ENCODE data around the gene PTPRR. TPM values are rescaled to one million over a fixed set of nuclear protein-coding genes. Genes with fewer than 3 reads are reported as not detected.

PTPRR gene
- total and polyA plus RNA-seq, 2 of the 13 experiments (the other 11 are each of a cell fraction or from before 2014, with no cell fraction given), result not detected

- no peak for TF ChIP-seq ZFX (CRISPR knock-in tag; IDR thresholded peaks at IDR 0.05; ENCODE audit: low read depth)
- no peak for TF ChIP-seq FOXK1 (CRISPR knock-in tag; IDR thresholded peaks at IDR 0.05; ENCODE audit: borderline replicate concordance, low read depth)
- no peak for TF ChIP-seq ZNF292 (CRISPR knock-in tag; IDR thresholded peaks at IDR 0.05; ENCODE audit: borderline replicate concordance, low read depth)
- TF ChIP-seq, protein P1, sequence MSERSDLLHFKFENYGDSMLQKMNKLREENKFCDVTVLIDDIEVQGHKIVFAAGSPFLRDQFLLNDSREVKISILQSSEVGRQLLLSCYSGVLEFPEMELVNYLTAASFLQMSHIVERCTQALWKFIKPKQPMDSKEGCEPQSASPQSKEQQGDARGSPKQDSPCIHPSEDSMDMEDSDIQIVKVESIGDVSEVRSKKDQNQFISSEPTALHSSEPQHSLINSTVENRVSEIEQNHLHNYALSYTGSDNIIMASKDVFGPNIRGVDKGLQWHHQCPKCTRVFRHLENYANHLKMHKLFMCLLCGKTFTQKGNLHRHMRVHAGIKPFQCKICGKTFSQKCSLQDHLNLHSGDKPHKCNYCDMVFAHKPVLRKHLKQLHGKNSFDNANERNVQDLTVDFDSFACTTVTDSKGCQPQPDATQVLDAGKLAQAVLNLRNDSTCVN (CRISPR knock-in tag; IDR thresholded peaks at IDR 0.05; ENCODE audit: borderline replicate concordance), result no peak
- TF ChIP-seq SALL2 (CRISPR knock-in tag; IDR thresholded peaks at IDR 0.05), result no peak
- no peak for TF ChIP-seq TBP (CRISPR knock-in tag; IDR thresholded peaks at IDR 0.05)
- TF ChIP-seq STAG1 (CRISPR knock-in tag; IDR thresholded peaks at IDR 0.05), result no peak
These were observed 276.6 kb downstream of the PTPRR start (continued) for GRCh38 chr12:70643939-70644338.

GRCh38 chr12:70641691-70642090 lies 278.8 kb downstream of the PTPRR start:
- no peak overlapping the region for H3K4me3 ChIP-seq (replicated peaks in 1 of 3; ENCODE audit: insufficient read depth in 1 of 3, low read depth in 2 of 3, low read length in 3 of 3)
- H3K9me3 ChIP-seq (ENCODE audit: low read length), result no peaks in the 10 kb centered on the region
- no TSS peak for BruUV-seq (replicated peaks)
- intact Hi-C loops (cut with micrococcal nuclease; ENCODE audit: unreplicated experiment), result no loop called here
- ATAC-seq, result no peak
- in situ Hi-C loops (cut with HindIII; ENCODE audit: extremely low pct_ligation_motif_present, low pct_unique_long_range_greater_than_20kb), result no loop called here
- TF ChIP-seq KMT2B (CRISPR knock-in tag; IDR thresholded peaks at IDR 0.05) (no peak), ZBTB20 (CRISPR knock-in tag; IDR thresholded peaks at IDR 0.05; ENCODE audit: borderline replicate concordance, low read depth) (no peak), MXD1 (CRISPR knock-in tag; IDR thresholded peaks at IDR 0.05) (no peak)
- TF ChIP-seq, protein P2, sequence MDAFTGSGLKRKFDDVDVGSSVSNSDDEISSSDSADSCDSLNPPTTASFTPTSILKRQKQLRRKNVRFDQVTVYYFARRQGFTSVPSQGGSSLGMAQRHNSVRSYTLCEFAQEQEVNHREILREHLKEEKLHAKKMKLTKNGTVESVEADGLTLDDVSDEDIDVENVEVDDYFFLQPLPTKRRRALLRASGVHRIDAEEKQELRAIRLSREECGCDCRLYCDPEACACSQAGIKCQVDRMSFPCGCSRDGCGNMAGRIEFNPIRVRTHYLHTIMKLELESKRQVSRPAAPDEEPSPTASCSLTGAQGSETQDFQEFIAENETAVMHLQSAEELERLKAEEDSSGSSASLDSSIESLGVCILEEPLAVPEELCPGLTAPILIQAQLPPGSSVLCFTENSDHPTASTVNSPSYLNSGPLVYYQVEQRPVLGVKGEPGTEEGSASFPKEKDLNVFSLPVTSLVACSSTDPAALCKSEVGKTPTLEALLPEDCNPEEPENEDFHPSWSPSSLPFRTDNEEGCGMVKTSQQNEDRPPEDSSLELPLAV (CRISPR knock-in tag; conservative IDR thresholded peaks at IDR 0.05; ENCODE audit: low read depth), result no peak
- H3K79me2 ChIP-seq (ENCODE audit: insufficient read depth, low read length), result no peaks in the 10 kb centered on the region
- WGBS (ENCODE audit: low lambda C conversion rate), result 0% methylated on average over 2 of the region's 2 CpGs
- H3K4me1 ChIP-seq (ENCODE audit: insufficient read depth, low read length), result peaks cover 10% of the 10 kb centered on the region; the same call in 1 of the 2 replicates
- ChIA-PET POLR2A (no interaction called here), CTCF (ENCODE audit: low intra/inter-chr PET ratio, low total read pairs) (no interaction called here)
- H3K27ac ChIP-seq (ENCODE audit: extremely low read length, insufficient read depth, low read length), result no peak overlapping the region
- H3K27me3 ChIP-seq (ENCODE audit: control insufficient read depth in 1 of 2, insufficient read depth in 2 of 2, low read length in 2 of 2), result no peaks in the 10 kb centered on the region; a peak in 2 of 5 replicates
- no peaks in the 10 kb centered on the region for H4K20me1 ChIP-seq (ENCODE audit: insufficient read depth, low read length)
- no peak for DNase-seq (ENCODE audit: low spot score)
- no peak overlapping the region for H2AFZ ChIP-seq (ENCODE audit: low read length)
- H3K36me3 ChIP-seq (replicated peaks in 1 of 2; ENCODE audit: control insufficient read depth in 1 of 2, insufficient read depth in 2 of 2, low read length in 2 of 2), result no peaks in the 10 kb centered on the region
- no peak for FAIRE-seq
- H3K4me2 ChIP-seq (ENCODE audit: low read depth, low read length), result no peak overlapping the region
- H3K9ac ChIP-seq (ENCODE audit: insufficient read depth, low read depth, low read length), result no peak overlapping the region

Measured in HepG2 (cell line).